A673 (cell line): Measurements from ENCODE around the gene LCE7A. TPM values are rescaled to one million over a fixed set of nuclear protein-coding genes. Genes with fewer than 3 reads are reported as not detected.

Experiments
- BruUV-seq: library from RNA; stranded (reverse); fragments of 400-500 nt; replicated peaks from 2 replicates; lab custom pipeline; 2021; lab: Mats Ljungman, UMichigan
- CTCF ChIA-PET: fragments of 300-600 bp; sonication (Branson Sonifier 250); formaldehyde crosslinking; loops from one replicate; lab custom pipeline; 2022; ENCODE audit warnings: antibody characterized with exemption; lab: Charles Lee
- POLR2A ChIA-PET: fragments of 300-600 bp; sonication (Branson Sonifier 250); formaldehyde crosslinking; loops from one replicate; lab custom pipeline; 2022; ENCODE audit warnings: antibody characterized with exemption; ENCODE audit not compliant: low non-redundant PET; lab: Charles Lee
- DNase-seq: peaks from one replicate; pipeline ENCODE4 v3.0.0-alpha.2; 2015; ENCODE audit warnings: low spot score
- H3K27ac ChIP-seq: fragments of 200-600 bp; sonication (generic); 2 replicates; pipeline ENCODE4 v1.5.1; 2016; ENCODE audit warnings: mixed run types, low read depth, mild to moderate bottlenecking, mixed read lengths, antibody characterized with exemption, low read length; ENCODE audit not compliant: poor library complexity, severe bottlenecking
- H3K27me3 ChIP-seq: fragments of 200-600 bp; sonication (generic); replicated peaks from 2 replicates; pipeline ENCODE4 v1.6.1; 2017; ENCODE audit warnings: mixed run types, low read depth, mild to moderate bottlenecking, mixed read lengths, antibody characterized with exemption, low read length; ENCODE audit not compliant: insufficient read depth, poor library complexity
- H3K36me3 ChIP-seq: fragments of 200-600 bp; sonication (generic); 2 replicates; pipeline ENCODE4 v1.6.1; 2016; ENCODE audit warnings: mixed run types, mild to moderate bottlenecking, mixed read lengths, antibody characterized with exemption, low read length; ENCODE audit not compliant: insufficient read depth, poor library complexity, severe bottlenecking
- H3K4me1 ChIP-seq: fragments of 200-600 bp; sonication (generic); 2 replicates; pipeline ENCODE4 v1.6.1; 2017; ENCODE audit warnings: mixed run types, mild to moderate bottlenecking, mixed read lengths, antibody characterized with exemption, low read length; ENCODE audit not compliant: insufficient read depth, poor library complexity, severe bottlenecking
- H3K4me3 ChIP-seq: fragments of 200-600 bp; sonication (generic); 2 replicates; pipeline ENCODE4 v1.5.1; 2016; ENCODE audit warnings: low read depth, mixed run types, mild to moderate bottlenecking, mixed read lengths, low read length; ENCODE audit not compliant: poor library complexity, severe bottlenecking
- H3K9me3 ChIP-seq: fragments of 200-600 bp; sonication (generic); 2 replicates; pipeline ENCODE4 v1.6.1; 2016; ENCODE audit warnings: mixed run types, low read depth, mild to moderate bottlenecking, mixed read lengths, antibody characterized with exemption, low read length; ENCODE audit not compliant: poor library complexity, severe bottlenecking
- CTCF ChIP-seq: fragments of 300-800, 200-600 bp; sonication (generic); conservative IDR thresholded peaks from 2 replicates; pipeline ENCODE4 v1.5.1; 2017; ENCODE audit warnings: low read depth, mild to moderate bottlenecking, antibody characterized with exemption, low read length, moderate library complexity, mixed read lengths
- EZH2 ChIP-seq: fragments of 200-600 bp; sonication (generic); IDR thresholded peaks from 2 replicates; pipeline ENCODE4 v1.6.1; 2017; ENCODE audit warnings: borderline replicate concordance, low read depth, mild to moderate bottlenecking, mixed read lengths, antibody characterized with exemption, low read length; ENCODE audit not compliant: poor library complexity, severe bottlenecking
- intact Hi-C: fragments of 100-400 bp; cut with micrococcal nuclease; formaldehyde crosslinking; loops from one replicate; pipeline ENCODE4 v1.10.0; 2022; ENCODE audit not compliant: unreplicated experiment
- total RNA-seq: library from RNA; stranded (reverse); gene quantifications from 2 replicates; pipeline ENCODE4 v1.2.3, GENCODE V29; 2021

Gene LCE7A
- total RNA-seq, 1 experiment from 2014 or later: not detected

GRCh38 chr1:152909206-152909605 is 49.4 kb downstream of the LCE7A start:
- no peaks in the 10 kb centered on the region for H3K4me1 ChIP-seq
- H3K27me3 ChIP-seq: peaks cover 51% of the 10 kb centered on the region
- POLR2A ChIA-PET: no interaction called here
- H3K36me3 ChIP-seq: no peaks in the 10 kb centered on the region
- H3K27ac ChIP-seq: no peak overlapping the region
- CTCF ChIA-PET: no interaction called here
- H3K4me3 ChIP-seq: no peak overlapping the region
- intact Hi-C loops: no loop called here
- BruUV-seq: no TSS peak
- no peak for DNase-seq
- no peaks in the 10 kb centered on the region for H3K9me3 ChIP-seq
- TF ChIP-seq EZH2: no peak
- TF ChIP-seq CTCF: no peak

Other genes with a start within 250 kb of the LCE7A start
- not detected in 2 replicates for gene LCE3B, start 246.2 kb upstream of the LCE7A start, total RNA-seq
- gene LCE3A, start 236.9 kb upstream of the LCE7A start, total RNA-seq: not detected in 2 replicates
- not detected in 2 replicates for gene LCE2D, start 196.6 kb upstream of the LCE7A start, total RNA-seq
- gene LCE2C, start 184.7 kb upstream of the LCE7A start, total RNA-seq: not detected in 2 replicates
- gene LCE2B, start 173.9 kb upstream of the LCE7A start, total RNA-seq: not detected in 2 replicates
- not detected in 2 replicates for gene LCE2A, start 161.7 kb upstream of the LCE7A start, total RNA-seq
- not detected in 2 replicates for gene LCE4A, start 151.8 kb upstream of the LCE7A start, total RNA-seq
- gene KPRP, start 102.0 kb upstream of the LCE7A start, total RNA-seq: not detected in 2 replicates
- not detected in 2 replicates for gene LCE1F, start 84.9 kb upstream of the LCE7A start, total RNA-seq
- not detected in 2 replicates for gene LCE1E, start 73.7 kb upstream of the LCE7A start, total RNA-seq
- gene LCE1D, start 63.3 kb upstream of the LCE7A start, total RNA-seq: not detected in 2 replicates
- gene LCE1C, start 53.3 kb upstream of the LCE7A start, total RNA-seq: not detected in 2 replicates
- not detected in 2 replicates for gene LCE1B, start 48.0 kb upstream of the LCE7A start, total RNA-seq
- gene LCE1A, start 32.5 kb upstream of the LCE7A start, total RNA-seq: not detected in 2 replicates
- not detected in 2 replicates for gene LCE6A, start 17.1 kb upstream of the LCE7A start, total RNA-seq
- gene SMCP, start 18.3 kb downstream of the LCE7A start, total RNA-seq: not detected in 2 replicates
- not detected in 2 replicates for gene IVL, start 48.5 kb downstream of the LCE7A start, total RNA-seq
- gene SPRR5, start 87.2 kb downstream of the LCE7A start, total RNA-seq: not detected in 2 replicates
- not detected in 2 replicates for gene SPRR4, start 110.7 kb downstream of the LCE7A start, total RNA-seq
- gene SPRR1A, start 124.1 kb downstream of the LCE7A start, total RNA-seq: not detected in 2 replicates
- not detected in 2 replicates for gene SPRR3, start 141.8 kb downstream of the LCE7A start, total RNA-seq
- not detected in 2 replicates for gene SPRR1B, start 171.2 kb downstream of the LCE7A start, total RNA-seq
- gene SPRR2D, start 181.1 kb downstream of the LCE7A start, total RNA-seq: 0.62 TPM in 1 of 2 replicates, not detected in the other
- gene SPRR2A, start 197.5 kb downstream of the LCE7A start, total RNA-seq: not detected in 2 replicates
- gene SPRR2B, start 211.6 kb downstream of the LCE7A start, total RNA-seq: not detected in 2 replicates
- not detected in 2 replicates for gene SPRR2E, start 234.5 kb downstream of the LCE7A start, total RNA-seq